ENCODE results near the gene CRADD. TPM values are rescaled to one million over a fixed set of nuclear protein-coding genes. Genes with fewer than 3 reads are reported as not detected.
"Not testable (repeated sequence)": the region's sequence is repeated elsewhere in the genome, so short reads cannot be mapped to it uniquely, and the experiment has no call there.

Gene CRADD
- total RNA-seq, 1 donor from 2014 or later = 13.1 TPM

DNA sequence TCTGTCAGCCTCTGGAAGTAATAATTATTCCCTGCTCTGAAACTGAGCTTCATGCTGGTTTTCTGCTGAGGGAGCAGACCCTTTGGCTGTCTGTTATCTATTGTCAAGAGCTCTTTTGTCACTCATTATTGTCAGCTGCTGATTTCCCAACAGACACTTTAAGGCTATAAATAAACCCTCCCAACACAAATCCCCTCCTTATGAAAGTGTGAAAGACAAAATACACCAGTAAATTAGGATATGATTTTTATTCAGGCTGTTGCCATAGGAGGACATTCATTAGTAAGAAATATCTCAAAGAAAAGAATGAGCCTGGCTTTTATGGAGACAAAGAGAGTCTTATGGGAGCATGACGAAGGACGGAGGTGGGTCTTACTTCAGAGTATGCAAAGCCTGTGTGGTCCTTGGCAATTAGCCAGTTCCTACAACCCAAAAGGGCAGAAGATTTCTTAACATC is 180.8 kb downstream of the CRADD start:
- intact Hi-C loops (cut with micrococcal nuclease) = no loop called here

DNA sequence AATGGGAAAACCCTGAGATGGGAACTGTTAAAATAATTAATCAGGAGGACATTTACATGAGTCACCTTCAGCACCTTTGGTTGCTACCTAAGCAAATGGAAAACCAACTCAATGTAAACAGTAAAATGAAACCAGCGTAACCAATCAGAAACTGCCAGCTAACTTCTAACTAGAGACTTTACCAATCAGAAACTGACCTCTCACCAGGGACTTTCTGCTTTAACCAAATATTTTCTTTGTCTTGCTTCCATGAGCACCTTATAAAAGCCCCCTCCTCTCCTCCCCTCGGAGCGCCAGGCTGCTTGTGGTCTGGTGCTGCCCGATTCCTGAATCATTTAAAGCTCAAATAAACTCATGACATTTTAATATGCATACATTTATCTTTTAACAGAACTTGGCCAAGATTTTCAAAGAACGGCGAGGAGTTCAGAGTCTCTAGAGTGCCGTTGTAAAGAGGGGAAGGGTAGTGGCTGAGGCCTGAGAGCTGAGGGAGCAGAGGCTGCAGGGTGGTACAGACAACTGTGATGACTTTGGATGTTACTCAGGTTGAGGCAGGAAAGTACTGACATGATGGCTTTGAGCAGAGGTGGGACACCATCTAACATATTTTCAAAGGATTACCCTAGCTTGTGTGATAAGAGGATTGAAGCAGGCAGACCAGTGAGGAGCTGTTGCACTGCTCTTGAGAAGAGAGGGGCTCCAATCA is 183.6 kb downstream of the CRADD start:
- intact Hi-C loops (cut with micrococcal nuclease) = no loop called here

- intact Hi-C loops (cut with micrococcal nuclease) = no loop called here
Measured at GRCh38 chr12:93862424-93862823, 185.2 kb downstream of the CRADD start.

DNA sequence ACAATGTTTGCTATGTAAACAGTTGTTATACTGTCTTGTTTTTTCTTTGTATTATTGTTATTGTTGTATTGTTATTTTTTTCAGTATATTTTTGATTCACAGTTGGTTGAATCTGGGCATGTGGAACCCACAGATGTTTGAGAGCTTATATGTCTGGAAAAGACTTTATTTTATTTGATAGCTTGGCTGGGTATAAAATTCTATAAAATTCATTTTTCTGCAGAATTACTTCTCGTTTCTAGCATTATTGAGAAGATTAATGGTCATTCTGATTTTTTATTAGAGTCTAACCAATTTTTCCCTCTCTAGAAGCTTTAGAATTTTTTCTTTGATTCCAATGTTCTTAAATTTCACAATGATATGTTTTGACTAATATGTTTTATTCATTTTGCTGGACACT is 188.6 kb downstream of the CRADD start:
- intact Hi-C loops (cut with micrococcal nuclease) = loop anchor here (2.0 kb wide), 1 partner anchor 15 kb away; no protein-coding TSS in a partner anchor

DNA sequence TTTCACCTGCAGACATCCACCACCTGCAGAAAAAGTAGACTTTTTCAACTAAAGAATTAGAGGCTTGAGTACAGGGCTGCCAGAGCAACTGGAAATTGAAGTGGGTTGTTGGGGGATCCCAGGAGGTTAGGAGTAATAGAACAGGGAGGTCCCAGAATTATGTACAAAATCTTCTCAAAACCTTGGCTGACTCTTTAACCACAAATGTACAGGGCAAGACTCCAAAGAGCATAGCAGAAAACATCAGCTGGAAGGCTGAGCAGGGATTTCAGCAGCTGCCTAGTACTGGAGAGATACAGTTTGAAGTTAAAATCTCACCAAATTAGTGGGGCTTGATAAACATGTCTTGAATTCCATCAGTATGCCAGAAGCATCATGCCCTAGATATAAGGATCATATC is 191.6 kb downstream of the CRADD start:
- intact Hi-C loops (cut with micrococcal nuclease) = no loop called here

GRCh38 chr12:93870020-93870795 is 193.0 kb downstream of the CRADD start:
- intact Hi-C loops (cut with micrococcal nuclease) = no loop called here

GRCh38 chr12:93871566-93871965 is 194.4 kb downstream of the CRADD start:
- intact Hi-C loops (cut with micrococcal nuclease) = not testable (repeated sequence)

- intact Hi-C loops (cut with micrococcal nuclease) = no loop called here
Measured at GRCh38 chr12:93873561-93873960, 196.4 kb downstream of the CRADD start.

DNA sequence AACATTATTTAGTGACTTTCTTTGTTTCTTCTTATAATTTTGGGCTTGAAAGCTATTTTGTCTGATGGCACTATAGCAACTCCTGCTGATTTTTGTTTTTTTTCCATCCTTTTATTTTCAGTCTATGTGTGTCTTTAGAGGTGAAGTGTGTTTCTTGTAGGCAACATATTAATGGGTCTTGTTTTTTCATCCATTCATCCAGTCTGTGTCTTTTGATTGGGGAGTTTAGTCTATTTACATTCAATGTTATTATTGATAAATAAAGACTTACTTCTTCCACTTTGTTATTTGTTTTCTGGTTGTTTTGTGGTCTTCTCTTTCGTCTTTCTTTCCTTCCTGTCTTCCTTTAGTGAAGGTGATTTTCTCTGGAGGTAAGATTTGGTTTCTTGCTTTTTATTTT is 198.0 kb downstream of the CRADD start:
- intact Hi-C loops (cut with micrococcal nuclease) = no loop called here

GRCh38 chr12:93876360-93876759 is 199.2 kb downstream of the CRADD start:
- intact Hi-C loops (cut with micrococcal nuclease) = no loop called here

- intact Hi-C loops (cut with micrococcal nuclease) = no loop called here
Measured at GRCh38 chr12:93877446-93877845, 200.3 kb downstream of the CRADD start.

GRCh38 chr12:93879476-93880421 is 202.6 kb downstream of the CRADD start:
- intact Hi-C loops (cut with micrococcal nuclease) = loop anchor here (2.0 to 10.0 kb wide), 4 partner anchors 13 to 225 kb away; no protein-coding TSS in a partner anchor

GRCh38 chr12:93880853-93881522 is 203.8 kb downstream of the CRADD start:
- intact Hi-C loops (cut with micrococcal nuclease) = loop anchor here (1.0 to 10.0 kb wide), 8 partner anchors 14 to 312 kb away; partner anchors contain the start of gene CRADD

DNA sequence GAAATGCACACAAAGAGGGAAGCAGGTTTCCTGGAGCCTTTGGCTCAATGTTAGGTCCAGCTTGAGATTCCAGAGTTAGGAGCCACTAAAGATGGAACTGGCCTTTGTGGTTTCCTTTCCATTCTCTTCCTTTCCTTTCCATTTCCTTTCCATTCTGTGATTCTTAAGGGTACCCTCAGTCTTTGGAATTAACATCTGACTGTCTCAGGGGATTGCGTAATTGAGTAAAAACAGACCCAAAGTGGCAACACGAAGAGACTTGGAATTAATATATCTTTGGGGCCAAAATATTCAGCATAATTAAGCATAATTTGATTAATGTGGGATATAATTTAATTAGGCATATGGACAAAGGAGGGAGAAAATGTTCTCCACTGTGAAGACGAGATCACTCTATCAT is 205.6 kb downstream of the CRADD start:
- intact Hi-C loops (cut with micrococcal nuclease) = loop anchor here (5.0 to 10.0 kb wide), 2 partner anchors 95 to 222 kb away; no protein-coding TSS in a partner anchor

- intact Hi-C loops (cut with micrococcal nuclease) = loop anchor here (5.0 to 10.0 kb wide), 2 partner anchors 96 to 221 kb away; no protein-coding TSS in a partner anchor
Measured at GRCh38 chr12:93883436-93884154, 206.4 kb downstream of the CRADD start.

DNA sequence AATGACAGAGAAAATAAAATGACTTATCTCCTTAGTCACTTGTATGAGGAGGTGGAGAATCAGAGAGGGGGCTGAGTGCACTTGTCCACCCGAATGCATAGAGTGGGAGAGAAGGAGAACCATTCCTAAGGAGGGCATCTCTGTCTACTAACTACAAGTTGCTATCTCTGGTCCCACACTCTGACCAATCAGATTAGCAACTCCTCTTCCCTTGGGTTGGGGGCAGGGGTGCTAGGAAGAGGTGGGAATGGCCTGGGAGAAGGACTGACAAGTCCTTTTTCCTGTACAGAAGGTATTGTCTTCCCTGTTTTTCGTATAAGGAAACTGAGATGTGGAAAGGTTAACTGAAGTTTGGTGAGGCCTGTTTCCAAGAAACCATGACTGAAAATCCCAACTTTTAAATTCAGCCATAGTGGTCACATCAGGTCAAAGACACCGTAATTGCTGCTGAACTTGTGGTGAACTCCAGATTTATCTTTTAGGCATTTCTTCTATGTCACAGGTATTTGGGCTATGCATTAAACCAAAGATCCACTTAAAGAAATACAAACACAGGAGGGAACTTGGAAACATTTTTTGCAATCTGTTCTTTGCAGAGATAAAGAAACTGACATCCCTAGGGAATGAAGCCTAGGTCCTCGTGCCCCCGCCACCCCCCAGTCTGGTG is 207.8 kb downstream of the CRADD start:
- intact Hi-C loops (cut with micrococcal nuclease) = loop anchor here (5.0 to 10.0 kb wide), 2 partner anchors 98 to 220 kb away; no protein-coding TSS in a partner anchor

DNA sequence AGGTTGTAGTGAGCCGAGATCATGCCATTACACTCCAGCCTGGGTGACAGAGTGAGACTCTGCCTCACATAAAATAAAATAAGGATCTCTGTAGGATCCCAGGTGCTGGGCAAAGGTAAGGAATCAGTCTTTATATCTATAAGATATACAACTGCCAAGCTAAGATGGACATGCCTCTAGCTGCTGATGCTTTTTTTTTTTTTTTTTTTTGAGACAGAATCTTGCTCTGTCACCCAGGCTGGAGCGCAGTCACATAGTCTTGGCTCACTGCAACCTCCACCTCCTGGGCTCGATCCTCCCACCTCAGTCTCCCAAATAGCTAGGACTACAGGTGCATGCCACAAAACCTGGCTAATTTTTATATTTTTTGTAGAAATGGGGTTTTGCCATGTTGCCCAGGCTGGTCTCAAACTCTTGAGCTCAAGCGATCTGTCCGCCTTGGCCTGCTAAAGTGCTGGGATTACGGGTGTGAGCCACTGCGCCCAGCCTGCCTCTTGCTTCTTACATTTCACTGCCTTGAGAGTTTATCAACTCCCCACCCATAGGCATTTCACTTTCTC is 208.9 kb downstream of the CRADD start:
- intact Hi-C loops (cut with micrococcal nuclease) = loop anchor here (10.0 kb wide), 1 partner anchor 219 kb away; no protein-coding TSS in a partner anchor
